ENCODE results near the gene FCHSD2.
A peak's percentile ranks its signal among the peaks of the same experiment; 100 is the strongest.
"Not testable (repeated sequence)": the region's sequence is repeated elsewhere in the genome, so short reads cannot be mapped to it uniquely, and the experiment has no call there.

FCHSD2 gene

DNA sequence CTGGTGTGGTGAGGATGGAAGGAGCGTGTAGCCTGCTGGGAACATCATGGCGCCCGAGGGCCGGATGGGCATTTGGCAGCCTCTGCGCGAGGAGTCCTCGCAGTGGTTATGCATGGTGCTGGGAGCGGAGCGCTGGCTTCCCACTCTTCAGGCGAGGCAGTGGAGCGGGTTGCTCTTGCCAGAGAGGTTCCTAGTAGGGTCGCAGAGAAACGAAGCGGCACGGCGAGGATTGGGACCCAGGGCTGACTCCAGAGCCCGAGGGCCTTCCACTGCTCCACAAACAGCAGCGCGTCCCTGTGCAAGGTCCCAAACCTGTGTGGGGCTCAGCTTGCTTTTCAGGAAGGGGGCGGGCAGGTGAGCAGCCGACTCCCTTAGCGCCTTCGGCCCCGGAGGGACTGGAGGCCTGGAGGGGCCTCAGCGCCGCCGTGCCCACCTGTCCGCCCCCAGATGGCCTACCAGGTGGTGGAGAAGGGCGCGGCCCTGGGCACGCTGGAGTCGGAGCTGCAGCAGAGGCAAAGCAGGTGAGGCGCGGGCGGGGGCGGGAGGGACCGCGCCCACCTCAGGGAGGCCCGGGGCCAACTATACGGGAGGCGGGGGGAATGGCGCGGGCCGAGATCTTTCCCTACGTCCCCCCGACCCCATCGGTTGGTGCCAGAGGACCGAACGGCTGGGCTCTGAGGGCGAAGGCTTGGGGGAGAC, 320.7 kb downstream of the FCHSD2 start:
- DNase-seq (ENCODE audit: low read depth in 2 of 2) = no peak

DNA sequence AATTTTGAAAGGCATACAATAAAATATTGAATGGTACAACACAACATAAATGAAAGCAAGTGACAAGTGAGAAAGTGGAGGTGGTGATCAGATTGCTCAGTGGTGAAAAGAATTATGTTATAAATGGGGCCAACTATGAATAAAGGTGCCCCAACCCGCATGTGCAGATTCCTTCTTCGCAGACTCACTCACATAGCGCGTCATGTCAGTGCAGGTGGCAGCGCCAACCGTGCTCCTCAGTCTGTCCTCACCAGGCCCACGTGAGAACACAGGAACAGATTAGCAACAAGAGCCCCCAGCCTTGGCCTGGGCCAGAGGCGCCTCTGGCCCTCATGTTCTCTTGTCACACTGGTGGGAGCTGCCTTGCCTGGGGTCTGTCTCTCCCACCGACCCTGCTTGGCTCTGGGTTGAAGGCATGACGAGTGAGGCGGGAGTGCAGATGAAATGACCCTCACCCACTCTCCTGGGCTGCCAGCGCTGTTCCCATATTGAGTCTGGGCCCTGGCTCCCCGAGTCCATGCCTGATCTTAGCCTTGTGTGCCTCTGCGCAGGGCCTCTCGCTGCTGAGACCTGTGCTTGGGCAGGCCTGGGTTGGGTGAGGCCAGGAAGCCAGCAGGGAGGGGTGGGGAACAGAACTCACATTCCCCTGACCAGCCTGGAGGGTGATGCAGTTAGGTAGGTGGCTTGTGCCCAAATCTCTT, 321.5 kb downstream of the FCHSD2 start:
- DNase-seq (ENCODE audit: low read depth in 2 of 2) = no peak

DNA sequence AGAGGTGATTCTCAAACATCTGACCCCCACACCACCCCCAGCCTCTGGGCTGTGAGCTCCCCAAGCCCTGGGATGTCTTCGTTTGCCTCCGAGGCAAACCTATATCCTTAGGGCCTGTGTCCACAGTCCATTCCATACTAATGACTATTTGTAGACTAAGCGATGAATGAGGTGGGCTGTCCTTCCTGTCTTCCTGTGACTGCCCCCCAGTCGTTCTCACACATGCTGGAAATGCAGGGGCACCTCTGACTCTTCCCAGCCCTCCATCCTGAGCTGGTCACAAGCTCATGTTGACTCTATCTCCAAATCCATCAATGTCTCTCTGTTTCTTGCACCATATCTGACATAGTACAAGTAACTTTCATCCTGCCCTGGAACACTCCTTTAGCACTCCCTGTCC, 323.1 kb downstream of the FCHSD2 start:
- DNase-seq (ENCODE audit: low read depth in 2 of 2) = no peak

DNA sequence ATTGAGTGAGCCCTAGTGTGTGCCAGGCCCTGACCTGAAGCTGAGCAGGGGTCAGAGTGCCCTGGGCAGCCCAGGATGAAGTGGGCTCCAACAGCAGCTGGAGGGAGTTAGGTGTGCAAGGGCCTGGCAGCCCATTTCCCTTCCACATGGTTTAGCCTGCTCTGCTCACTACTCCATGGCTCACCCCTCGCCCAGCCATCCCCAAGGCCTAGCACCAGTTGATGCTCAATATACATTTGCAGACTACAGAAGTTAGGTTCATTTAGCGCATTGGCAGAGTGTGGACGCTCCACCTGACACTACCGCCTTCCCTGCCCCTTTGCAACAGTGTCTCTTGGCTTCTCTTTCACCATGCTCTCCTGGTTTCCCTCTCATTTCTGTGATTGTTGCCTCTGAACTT, 324.2 kb downstream of the FCHSD2 start:
- DNase-seq (ENCODE audit: low read depth in 2 of 2) = no peak

DNA sequence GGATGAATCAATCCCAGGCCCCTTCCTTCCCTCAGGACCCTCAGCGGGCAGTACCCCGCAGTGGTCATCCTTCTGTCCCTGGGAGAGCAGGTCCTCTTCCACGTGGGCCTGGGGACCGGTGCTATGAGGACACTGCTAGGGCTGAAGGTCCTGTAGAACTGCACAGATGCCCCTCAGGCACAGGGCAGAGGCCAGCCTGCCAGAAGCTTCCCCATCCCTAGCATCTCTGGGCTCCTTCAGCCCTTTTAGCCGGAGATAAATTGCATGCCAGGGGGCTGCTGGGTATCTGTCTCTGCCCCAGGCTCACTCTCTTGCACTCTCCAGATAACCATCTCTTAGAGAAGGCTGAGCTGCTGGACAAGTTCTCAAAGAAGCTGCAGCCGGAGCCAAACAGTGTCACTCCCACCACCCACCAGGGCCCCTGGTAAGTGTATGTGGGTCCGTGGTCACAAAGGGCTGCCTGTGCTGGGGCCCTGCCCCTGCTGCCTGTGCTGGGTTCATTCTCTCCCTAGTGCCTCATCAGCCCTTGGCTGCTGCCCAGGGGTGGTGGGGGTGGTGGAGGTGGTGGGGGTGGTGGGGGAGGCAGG, 325.6 kb downstream of the FCHSD2 start:
- no peak for DNase-seq (ENCODE audit: low read depth in 2 of 2)

DNA sequence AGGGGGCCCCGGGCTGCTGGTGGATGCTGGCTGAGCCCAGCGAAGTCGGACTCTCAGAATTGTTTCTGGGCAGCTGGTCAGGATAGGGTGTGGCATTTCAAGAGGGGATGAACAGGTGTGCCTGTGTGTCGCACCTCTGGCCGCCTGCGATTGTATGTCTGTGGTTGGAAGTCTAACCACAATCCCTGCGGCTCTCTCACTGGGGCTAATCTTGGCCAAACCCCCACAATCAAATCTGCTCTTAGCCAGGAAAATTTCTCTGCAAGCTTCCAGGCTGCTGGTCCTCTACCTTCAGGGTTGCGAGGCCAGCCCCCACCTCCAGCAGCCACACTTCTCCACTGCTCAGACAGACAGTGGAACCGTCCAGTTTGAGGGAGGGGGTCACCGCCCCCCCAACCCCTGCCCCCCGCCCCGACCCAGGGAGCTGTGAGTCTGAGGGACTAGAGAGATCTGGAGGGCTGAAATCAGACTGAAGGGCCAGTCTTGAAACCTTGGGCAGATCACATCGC, 327.0 kb downstream of the FCHSD2 start:
- DNase-seq (ENCODE audit: low read depth in 2 of 2) = no peak

DNA sequence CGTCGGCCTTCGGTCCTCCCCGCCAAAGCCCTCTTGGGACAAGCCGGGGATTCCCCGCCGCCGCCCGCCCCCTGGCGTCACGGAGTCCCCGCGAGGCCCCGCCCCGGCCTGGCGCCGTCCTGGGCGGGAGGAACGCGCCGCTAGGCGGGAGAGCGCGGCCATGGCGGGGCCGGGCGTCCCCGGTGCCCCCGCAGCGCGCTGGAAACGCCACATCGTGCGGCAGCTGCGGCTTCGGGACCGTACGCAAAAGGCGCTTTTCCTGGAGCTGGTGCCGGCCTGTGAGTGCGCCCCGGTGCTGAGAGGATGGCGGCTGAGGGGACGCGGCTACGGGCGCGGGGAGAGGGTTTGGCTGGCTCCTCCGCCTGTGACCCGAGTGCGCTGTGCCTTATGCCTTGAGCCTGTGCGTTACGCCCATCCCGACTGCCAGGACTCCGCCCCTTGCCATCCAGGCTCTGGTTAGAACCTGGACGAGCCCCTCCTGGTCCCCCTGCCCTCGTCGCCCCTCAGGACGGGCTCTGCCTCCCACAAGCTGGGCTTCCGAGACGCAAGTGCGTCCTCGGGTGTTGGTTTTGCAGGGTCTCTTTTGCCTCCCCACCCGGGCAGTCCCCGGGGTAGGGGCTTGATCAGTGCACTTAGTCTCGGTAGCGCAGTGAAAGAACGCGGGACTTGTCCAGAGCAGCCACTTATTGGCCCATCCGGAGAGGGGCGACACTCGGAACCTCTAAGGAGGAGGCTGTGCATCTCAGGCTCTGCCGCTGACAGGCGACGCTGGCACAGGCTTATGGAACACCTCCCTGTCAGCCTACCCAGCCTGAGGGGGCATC, 327.6 kb downstream of the FCHSD2 start, which contains the start of gene ATG16L2:
Gene ATG16L2 (plus strand): TSS at position 126 of the 824 bp plus-strand sequence. CDS start 35 bp downstream, at position 161.
- peak; percentile 76 to 83 for DNase-seq (ENCODE audit: low read depth in 2 of 2)

DNA sequence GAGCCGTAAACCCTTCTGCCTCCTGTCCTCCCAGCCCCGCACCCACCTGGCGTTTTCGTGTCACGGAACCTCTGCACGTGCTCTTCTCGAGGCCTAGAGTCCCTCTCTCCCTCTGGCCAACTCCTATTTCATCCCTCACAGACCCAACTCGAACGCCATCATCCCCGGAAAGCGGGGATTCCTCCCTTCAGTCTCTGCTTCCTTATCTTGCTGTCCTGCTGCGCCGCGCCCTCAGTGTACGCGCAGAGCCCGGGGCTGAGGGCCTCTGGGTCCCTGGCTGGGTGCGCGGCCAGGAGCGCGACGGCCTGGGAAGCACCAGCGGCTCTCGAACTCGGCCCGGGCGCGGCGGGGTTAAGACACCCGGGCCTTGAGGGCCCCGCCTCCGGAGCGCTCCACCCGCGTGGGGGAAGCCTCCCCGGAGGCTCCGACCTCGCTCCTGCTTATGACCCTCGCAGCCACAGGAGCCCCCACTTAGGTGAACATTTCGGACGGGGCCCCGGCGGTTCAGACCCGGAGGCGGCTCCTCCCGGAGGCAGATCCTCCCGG, 328.3 kb downstream of the FCHSD2 start:
- peak in 1 of 2 donors; percentile 60 for DNase-seq (ENCODE audit: low read depth in 2 of 2)

DNA sequence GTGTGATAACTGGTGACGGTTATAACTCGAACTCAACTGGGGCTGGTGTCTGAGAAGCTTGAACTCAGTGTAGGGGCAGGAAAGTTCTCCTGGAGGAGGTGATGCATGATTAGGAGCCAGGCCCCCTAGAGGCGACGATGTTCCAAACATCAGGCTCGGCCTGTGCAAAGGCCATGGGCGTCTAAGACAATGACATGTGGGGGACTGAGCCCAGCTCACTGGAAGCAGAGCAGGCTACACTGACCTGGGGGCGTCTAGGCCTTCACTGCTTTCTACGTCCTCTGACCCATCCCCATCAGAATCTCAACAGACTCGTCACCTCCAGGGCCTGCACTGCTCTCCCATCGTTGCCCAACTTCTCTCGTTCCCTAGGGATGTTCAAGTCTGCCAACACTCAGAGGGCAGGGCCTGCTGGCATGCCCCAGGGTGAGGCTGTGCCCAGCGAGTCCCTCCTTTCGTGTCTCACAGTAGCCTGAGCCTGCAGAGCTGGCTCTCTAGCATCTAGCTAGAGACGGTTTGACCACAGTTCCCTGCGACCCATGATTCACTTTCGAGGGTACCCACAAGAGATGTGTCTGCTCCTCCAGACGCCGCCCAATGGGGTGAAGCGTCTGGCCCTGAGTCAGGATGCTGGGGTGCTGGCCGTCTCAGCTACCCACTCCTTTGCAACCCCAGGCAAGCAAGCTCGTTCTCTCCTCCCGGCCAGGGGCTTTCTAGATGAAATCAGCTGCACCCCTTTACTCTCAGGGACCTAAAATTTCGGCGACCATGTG, 329.0 kb downstream of the FCHSD2 start:
- DNase-seq (ENCODE audit: low read depth in 2 of 2) = peak; percentile 54 to 60

DNA sequence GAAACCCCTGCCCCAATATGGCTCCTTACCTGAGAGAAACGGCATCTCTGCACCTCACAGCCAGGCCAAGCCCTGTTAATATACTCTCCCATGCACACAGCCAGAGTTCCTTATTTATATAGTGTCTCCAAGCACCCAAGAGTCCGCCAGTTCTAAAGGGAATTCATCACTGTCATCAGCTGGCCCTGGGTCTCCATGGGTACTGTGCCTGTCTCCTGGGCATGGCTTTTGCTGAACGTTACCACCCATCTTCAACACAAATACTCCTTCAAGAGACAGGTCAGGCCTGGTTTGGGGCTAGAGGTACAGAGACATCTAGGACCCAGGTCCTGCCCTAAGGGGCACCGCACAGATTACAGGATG, 329.5 kb downstream of the FCHSD2 start:
- no peak for DNase-seq (ENCODE audit: low read depth in 2 of 2)

DNA sequence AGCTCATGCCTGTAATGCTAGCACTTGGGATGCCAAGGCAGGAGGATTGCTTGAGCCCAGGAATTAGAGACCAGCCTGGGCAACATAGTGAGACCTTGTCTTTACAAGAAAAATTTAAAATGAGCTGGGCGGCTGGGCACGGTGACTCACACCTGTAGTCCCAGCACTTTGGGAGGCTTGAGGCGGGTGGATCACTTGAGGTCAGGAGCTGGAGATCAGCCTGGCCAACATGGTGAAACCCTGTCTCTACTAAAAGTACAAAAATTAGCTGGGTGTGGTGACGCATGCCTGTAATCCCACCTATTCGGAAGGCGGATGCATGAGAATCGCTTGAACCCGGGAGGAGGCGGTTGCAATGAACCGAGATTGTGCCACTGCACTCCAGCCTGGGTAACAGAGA, 330.4 kb downstream of the FCHSD2 start:
- not testable (repeated sequence) for DNase-seq (ENCODE audit: low read depth in 2 of 2)

DNA sequence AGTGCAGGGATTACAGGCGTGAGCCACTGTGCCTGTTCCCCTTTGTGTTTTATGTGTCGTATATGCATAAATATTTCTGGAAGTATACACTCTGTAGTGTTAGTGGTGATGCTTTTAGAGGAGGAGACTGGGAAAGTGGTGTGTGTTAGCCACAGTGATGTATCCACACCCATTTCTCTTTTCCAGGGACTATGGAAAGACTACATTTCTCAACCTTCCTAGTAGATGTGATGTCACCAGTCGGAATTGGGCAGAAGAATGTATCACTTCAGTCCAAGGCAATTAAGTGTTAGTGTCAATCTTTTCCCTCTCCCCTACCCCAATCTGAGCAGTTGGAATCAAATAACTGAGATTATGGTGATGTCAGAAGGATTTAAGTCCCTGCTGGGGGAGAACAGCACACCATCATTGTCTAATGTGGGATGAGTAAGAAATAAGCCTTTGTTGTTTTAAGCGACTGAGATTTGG, 333.8 kb downstream of the FCHSD2 start:
- no peak for DNase-seq (ENCODE audit: low read depth in 2 of 2)

DNA sequence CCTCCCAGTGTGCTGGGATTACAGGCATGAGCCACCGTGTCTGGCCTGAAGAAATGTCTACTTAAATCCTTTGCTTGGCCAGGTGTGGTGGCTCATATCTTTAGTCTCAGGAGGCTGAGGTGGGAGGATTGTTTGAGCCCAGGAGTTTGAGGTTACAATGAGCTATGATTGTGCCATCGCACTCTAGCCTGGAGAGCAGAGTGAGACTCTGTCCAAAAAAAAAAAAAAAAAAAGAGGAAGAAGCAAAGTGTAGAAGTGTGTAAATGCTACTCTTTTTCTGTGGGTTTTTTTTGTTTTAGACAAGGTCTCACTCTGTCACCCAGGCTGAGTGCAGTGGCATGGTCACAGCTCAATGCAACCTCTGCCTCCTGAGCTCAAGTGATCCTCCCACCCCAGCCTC, 334.3 kb downstream of the FCHSD2 start:
- DNase-seq (ENCODE audit: low read depth in 2 of 2) = no peak

DNA sequence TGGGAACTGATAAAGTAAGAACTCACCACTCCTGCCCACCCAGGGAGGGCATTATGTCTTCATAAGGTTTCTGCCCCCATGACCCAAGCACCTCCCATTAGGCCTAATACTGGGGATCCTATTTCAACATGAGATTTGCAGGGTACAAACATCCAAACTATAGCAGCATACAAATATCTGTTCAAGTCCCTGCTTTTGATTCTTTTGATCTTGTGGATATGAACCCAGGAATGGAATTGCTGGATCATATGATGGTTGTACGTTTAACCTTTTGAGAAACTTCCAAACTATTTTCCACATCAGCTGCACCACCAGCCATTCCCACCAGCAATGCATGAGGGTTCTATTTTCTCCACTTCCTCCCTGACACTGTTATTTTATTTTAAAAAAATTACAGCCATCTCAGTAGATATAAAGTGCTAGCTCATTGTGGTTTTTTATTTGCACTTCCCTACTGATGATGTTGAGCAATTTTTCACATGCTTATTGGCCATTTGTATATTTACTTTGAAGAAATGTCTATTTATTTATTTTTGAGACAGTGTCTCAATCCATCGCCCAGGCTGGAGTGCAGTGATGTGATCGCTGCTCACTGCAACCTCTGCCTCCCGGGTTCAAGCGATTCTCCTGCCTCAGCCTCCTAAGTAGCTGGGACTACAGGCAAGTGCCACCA, 335.0 kb downstream of the FCHSD2 start:
- no peak for DNase-seq (ENCODE audit: low read depth in 2 of 2)

DNA sequence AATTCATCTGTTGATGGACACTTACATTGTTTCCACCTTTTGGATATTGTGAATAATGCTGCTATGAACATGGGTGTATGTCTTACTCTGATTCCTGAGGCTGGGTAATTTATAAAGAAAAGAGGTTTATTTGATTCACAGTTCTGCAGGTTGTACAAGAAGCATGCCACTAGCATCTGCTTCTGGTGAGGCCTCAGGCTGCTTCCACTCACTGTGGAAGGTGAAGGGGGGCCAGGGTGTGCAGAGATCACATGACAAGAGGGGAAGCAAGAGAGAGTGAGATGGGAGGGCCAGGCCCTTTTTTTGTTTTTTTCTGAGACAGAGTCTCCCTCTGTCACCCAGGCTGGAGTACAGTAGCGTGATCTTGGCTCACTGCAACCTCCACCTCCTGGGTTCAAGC, 335.7 kb downstream of the FCHSD2 start:
- DNase-seq (ENCODE audit: low read depth in 2 of 2) = not testable (repeated sequence)

DNA sequence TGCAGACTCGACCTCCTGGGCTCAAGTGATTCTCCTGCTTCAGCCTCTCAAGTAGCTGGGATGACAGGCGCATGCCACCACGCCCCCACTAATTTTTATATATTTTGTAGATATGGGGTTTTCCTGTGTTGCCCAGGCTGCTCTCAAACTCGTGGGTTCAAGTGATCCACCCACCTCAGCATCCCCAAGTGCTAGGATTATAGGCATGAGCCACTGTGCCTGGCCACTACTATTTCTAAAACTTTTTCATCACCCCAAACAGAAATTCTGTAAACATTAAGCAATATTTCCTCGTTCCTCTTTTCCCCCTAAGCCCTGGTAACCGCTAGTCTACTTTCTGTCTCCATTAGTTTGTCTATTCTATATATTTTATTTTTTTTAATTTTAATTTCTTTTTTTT, 336.9 kb downstream of the FCHSD2 start:
- no peak for DNase-seq (ENCODE audit: low read depth in 2 of 2)

DNA sequence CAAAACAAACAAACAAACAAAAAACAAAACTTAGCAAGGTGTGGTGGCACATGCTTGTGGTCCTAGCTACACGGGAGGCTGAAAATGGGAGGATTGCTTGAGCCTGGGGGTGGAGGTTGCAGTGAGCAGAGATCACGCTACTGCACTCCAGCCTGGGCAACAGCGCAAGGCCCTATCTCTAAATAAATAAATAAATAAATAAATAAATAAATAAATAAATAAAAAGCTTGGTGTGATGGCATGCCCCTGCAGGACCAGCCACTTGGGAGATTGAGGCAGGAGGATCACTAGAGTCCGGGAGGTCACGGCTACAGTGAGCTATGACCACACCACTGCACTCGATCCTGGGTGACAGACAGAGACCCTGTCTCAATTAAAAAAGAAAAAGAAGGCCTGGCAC, 339.3 kb downstream of the FCHSD2 start:
- DNase-seq (ENCODE audit: low read depth in 2 of 2) = no peak

DNA sequence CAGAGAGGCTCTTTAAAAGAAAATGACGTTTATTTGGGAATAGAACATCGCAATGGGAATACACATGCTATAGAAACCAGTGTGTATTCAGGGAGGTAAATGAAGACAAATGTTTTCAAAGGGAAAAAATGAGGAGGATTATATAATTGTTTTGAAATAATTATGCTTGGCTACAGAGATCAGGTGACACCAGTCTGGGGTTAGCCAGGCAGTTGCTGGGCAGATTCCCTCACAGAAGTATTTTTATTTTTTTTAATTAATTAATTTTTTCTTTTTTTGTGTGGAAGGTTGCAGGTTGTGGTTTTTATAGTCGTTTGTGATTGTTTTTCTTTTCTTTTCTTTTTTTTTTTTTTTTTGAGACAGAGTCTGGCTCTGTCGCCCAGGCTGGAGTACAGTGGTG, 342.7 kb downstream of the FCHSD2 start:
- DNase-seq (ENCODE audit: low read depth in 2 of 2) = no peak

DNA sequence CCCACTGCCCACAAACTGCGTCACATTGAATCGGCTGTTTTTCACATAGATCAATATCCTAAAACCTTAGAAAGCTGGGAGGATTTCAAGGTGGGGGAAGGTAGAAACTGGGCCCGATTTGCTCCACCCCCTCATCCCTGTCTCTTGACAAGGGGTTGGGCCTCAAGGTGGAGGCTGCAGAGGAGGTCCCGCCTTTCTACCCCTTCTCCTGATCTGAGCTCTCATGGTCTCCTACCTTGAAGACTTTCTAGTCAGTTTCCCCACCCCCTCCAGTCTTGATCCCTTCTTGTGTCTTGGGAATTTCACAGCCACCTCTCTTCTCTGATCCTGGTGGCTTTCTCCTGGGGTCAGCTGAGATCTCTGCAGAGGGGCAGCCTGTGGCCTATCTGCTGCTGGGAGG, 343.8 kb downstream of the FCHSD2 start:
- DNase-seq (ENCODE audit: low read depth in 2 of 2) = no peak

Measured in stimulated activated CD8-positive, alpha-beta memory T cell treated with anti-CD3 and anti-CD28 coated beads, Interleukin-15, amount 100 ng/mL, for 4 hours (primary cell).